ENCODE measurements around the gene ACSL4. TPM values are rescaled to one million over a fixed set of nuclear protein-coding genes. Genes with fewer than 3 reads are reported as not detected.
"Not testable (repeated sequence)": the region's sequence is repeated elsewhere in the genome, so short reads cannot be mapped to it uniquely, and the experiment has no call there.

The ACSL4 gene
- total and polyA plus RNA-seq, 12 donors: 12.7 to 69.4 (median 50.2) TPM

GRCh38 chrX:109658391-109658790, 74.7 kb downstream of the ACSL4 start:
- peaks cover 0 to 6% (median 0%) of the 10 kb centered on the region in 9 donors for H3K4me1 ChIP-seq
- H3K27ac ChIP-seq: no peak overlapping the region
- DNase-seq (no peak), ATAC-seq (no peak)
- H3K9me3 ChIP-seq: no peaks in the 10 kb centered on the region
- peaks cover 0 to 63% (median 0%) of the 10 kb centered on the region in 9 donors for H3K36me3 ChIP-seq
- H3K4me3 ChIP-seq: no peak overlapping the region
- H3K27me3 ChIP-seq: peaks cover 0 to 15% (median 0%) of the 10 kb centered on the region in 7 donors
- 96 to 100% methylated on average over 1 of the region's 1 CpG for WGBS, 2 donors
- intact Hi-C loops (cut with DNase I): no loop called here
- TF ChIP-seq CTCF (IDR thresholded peaks at IDR 0.05): no peak

DNA sequence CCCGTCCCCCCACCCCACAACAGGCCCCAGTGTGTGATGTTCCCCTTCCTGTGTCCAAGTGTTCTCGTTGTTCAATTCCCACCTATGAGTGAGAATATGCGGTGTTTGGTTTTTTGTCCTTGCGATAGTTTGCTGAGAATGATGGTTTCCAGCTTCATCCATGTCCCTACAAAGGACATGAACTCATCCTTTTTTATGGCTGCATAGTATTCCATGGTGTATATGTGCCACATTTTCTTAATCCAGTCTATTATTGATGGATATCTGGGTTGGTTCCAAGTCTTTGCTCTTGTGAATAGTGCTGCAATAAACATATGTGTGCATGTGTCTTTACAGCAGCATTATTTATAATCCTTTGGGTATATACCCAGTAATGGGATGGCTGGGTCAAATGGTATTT, 75.7 kb downstream of the ACSL4 start:
- 100% methylated on average over 1 to 2 of the region's 4 CpGs for WGBS, 2 donors
- H3K4me1 ChIP-seq; H3K9me3 ChIP-seq; DNase-seq; H3K4me3 ChIP-seq; intact Hi-C loops (cut with DNase I); H3K27ac ChIP-seq; ATAC-seq: not testable (repeated sequence)
- Histone ChIP-seq H3K36me3 (peaks cover 0 to 53% (median 0%) of the 10 kb centered on the region in 9 donors), H3K27me3 (peaks cover 0 to 11% (median 0%) of the 10 kb centered on the region in 7 donors)

DNA sequence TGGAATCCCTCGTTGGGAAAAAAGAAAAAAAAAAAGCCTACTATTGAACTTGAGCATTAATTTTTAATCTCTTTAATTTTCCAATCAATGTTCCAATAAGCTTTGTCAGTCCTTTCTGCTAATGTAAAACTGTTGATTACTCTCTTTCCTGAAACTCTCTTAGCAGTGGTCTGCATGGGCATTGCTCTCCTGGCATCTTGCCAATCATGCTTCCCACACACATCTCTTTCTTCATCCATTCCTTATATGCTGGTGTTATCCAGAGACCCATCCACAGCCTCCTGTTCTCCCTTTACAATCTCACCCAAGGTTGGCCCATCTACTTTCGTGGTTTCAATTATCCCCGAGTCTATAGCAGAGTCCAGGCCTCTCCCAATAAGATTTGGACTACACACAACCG, 76.3 kb downstream of the ACSL4 start:
- WGBS, 2 donors: 87 to 92% methylated on average over 4 of the region's 4 CpGs
- no peaks in the 10 kb centered on the region for H3K9me3 ChIP-seq
- TF ChIP-seq CTCF (IDR thresholded peaks at IDR 0.05): no peak
- no peak for ATAC-seq
- no peak overlapping the region for H3K27ac ChIP-seq
- peaks cover 0 to 6% (median 0%) of the 10 kb centered on the region in 9 donors for H3K4me1 ChIP-seq
- intact Hi-C loops (cut with DNase I): no loop called here
- no peak overlapping the region for H3K4me3 ChIP-seq
- peaks cover 0 to 47% (median 0%) of the 10 kb centered on the region in 9 donors for H3K36me3 ChIP-seq
- peaks cover 0 to 7% (median 0%) of the 10 kb centered on the region in 7 donors for H3K27me3 ChIP-seq
- no peak for DNase-seq

- intact Hi-C loops (cut with DNase I): no loop called here
- ATAC-seq: no peak
- Histone ChIP-seq H3K9me3 (no peaks in the 10 kb centered on the region), H3K27ac (no peak overlapping the region), H3K27me3 (peaks cover 0 to 4% (median 0%) of the 10 kb centered on the region in 7 donors), H3K36me3 (peaks cover 0 to 40% (median 0%) of the 10 kb centered on the region in 9 donors), H3K4me3 (no peak overlapping the region), H3K4me1 (peaks cover 0 to 4% (median 0%) of the 10 kb centered on the region in 9 donors)
- TF ChIP-seq CTCF (IDR thresholded peaks at IDR 0.05): no peak
- WGBS, 2 donors: 56 to 63% methylated on average over 4 of the region's 4 CpGs
- DNase-seq: no peak
Observed at GRCh38 chrX:109655502-109656201, 77.4 kb downstream of the ACSL4 start.

GRCh38 chrX:109654516-109655109, 78.4 kb downstream of the ACSL4 start:
- Histone ChIP-seq H3K27ac (no peak overlapping the region), H3K9me3 (no peaks in the 10 kb centered on the region), H3K27me3 (peaks cover 0 to 4% (median 0%) of the 10 kb centered on the region in 7 donors), H3K4me1 (no peaks in the 10 kb centered on the region), H3K36me3 (peaks cover 0 to 36% (median 0%) of the 10 kb centered on the region in 9 donors), H3K4me3 (no peak overlapping the region)
- intact Hi-C loops (cut with DNase I): no loop called here
- DNase-seq (no peak), ATAC-seq (no peak)
- no peak for TF ChIP-seq CTCF (IDR thresholded peaks at IDR 0.05)
- WGBS, 2 donors: 77 to 78% methylated on average over 5 of the region's 5 CpGs

GRCh38 chrX:109644671-109645070, 88.4 kb downstream of the ACSL4 start:
- intact Hi-C loops (cut with DNase I); H3K36me3 ChIP-seq; H3K27ac ChIP-seq; H3K27me3 ChIP-seq; H3K4me3 ChIP-seq; H3K9me3 ChIP-seq; H3K4me1 ChIP-seq; DNase-seq; ATAC-seq: not testable (repeated sequence)
- WGBS, 2 donors: 93 to 95% methylated on average over 18 to 19 of the region's 19 CpGs

Measured in heart right ventricle (tissue), 16 donors.